GM21515 (cell line): ENCODE measurements around the gene KCMF1.

Experiments
- ATAC-seq: cut with Tn5 transposase; IDR thresholded peaks from one replicate; pipeline ENCODE4 v1.9.1; 2021; ENCODE audit not compliant: unreplicated experiment

The KCMF1 gene

DNA sequence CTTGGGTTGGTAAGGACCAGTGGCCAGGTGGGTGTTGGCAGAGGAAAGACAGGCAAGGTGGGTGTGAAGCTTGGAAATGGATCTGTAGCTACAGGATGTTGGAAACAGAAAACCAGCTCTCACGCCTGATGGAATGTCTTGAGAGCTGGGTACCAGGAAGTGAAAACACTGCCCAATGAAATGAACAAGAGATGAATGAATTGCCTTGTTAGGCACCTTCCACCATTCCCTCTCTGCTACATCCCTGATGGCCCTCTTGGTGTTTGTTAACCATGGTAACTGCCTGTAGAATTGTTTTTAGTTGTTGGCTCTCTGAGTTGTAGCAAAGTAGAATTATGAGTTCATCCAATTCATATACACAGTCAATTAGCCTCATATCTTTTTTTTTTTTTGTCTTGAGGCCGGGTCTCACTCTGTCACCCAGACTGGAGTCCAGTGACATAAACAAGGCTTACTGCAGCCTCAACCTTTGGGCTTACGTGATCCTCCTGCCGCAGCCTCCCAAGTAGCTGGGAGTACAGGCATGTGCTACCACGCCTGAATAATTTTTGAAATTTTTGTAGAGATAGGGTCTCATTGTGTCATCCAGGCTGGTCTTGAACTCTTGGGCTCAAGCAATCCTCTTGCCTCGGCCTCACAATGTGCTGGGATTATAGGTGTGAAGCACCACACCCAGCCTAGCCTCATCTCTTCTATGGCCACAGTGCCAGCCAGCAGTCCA, 9.5 kb downstream of the KCMF1 start:
- no peak for ATAC-seq

DNA sequence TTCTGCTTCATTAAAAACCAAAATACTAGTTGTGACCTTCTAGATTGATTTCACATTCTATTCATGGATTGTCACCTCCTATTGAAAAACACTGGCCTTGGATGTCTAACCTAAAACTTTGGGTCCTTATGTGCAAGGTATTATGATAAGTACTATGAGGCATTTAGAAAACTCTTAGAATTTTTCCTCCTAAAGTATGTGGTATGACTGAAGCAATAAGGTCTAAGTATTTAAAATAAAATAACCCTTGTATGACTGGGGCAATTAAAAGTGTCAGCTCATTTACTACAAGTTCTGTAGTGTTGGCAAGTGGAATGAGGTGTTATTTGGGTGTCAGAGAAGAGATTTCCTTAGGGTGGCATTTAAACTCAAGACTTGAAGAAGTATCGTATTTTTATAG, 15.1 kb downstream of the KCMF1 start:
- no peak for ATAC-seq

DNA sequence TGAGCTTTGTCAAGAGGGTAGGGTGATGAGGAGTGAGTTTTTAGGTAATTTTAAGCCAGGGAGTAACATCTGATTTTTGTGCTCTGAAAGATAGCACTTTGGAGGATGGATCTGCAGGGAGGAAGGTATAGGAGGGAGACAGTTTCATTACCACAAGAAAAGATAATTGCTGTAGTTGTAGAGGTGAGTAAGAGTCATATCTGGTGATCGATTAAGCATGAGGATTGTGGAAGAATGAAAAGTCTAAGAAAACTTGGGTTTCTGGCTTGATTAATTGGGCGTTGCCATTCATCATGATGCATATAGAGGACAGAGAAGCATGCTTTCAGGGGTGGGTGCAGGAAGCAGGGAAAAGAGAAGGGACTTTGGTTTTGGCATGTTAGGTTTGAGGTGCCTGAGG, 18.5 kb downstream of the KCMF1 start:
- ATAC-seq: no peak

DNA sequence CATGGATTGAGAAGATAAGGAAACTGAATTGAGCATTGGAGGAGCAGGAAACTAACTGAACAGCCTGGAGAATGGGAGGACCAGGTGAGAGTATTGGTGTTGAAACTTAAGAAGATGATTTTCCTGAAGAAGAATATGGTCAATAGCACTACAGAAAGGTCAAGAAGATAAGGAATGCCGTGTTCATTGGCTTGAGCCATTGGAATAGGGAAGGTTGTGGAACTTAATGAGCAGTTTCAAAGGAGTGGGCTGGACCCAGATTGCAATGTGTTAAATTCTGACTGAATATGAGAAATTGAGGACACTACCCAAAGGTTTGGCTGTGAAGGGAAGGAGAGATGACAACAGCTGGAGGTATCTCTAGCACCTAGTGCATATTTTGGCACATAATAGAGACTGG, 19.0 kb downstream of the KCMF1 start:
- ATAC-seq: no peak

DNA sequence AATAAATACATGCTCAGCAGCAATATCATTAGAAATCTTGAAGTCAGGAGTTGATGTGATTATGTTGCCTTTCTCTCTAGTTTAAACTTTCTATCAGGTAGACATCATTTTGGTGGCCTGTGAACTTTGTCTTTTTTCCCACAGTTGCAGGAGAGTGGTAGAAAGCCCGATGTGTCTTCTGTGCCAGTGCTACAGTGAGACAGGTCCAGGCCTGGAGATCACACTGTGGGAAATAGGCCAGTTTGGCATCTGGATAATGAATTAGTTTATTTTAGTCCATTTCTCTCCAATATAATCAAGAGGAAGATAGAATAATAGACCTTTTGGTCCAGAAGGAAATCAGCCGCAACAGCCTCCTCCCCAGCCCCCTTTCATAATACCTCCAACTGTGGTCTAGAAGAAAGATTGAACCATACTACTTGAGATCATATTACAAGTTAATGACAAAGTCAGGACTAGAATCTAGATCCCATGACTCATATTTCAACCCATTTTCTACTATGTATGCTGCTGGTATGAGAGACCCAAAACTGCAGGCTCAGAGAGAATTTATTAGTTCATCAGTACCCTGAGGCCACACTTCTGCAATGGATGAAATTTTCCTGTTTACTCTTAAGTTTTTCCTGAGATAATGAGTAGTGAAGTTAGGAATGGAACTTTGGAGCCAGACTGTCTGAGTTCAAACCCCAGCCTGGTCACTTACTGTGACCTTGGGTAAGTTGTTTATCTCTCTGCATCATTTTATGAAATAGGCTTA, 20.6 kb downstream of the KCMF1 start:
- ATAC-seq: no peak

DNA sequence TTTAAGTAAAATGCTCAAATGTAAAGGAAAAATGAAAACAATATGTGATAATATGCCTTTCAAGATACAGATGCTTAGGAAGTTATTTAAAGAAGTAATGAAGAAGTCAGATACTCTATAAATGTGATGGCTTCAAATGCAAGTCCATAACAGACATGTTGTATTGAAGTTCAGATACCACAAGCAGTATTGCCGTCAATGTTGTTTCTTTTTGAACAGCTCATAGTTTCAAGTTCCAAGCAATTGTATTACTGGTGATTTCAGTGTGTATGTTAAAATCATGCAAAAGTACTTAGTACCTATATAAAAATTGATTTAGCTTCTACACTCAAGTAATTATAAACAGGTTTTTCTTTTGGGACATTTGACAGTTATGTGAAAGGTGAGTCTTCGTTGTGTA, 24.9 kb downstream of the KCMF1 start:
- no peak for ATAC-seq

DNA sequence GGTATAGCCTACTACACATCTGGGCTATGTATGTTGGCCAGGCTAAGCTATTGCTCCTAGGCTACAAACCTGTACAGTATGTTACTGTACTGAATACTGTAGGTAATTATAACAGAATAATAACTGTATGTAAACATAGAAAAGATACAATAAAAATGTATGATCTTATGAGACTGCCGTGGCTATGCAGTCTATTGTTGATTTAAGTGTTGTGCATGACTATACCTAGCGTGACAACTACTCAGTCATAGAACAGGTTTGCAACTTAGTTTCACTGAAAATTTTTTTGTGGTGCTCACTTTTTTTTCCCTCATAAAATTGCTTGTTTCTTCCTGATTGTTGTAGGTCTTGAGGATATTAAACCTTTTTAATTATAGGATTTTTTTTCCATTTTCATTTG, 25.9 kb downstream of the KCMF1 start:
- no peak for ATAC-seq

DNA sequence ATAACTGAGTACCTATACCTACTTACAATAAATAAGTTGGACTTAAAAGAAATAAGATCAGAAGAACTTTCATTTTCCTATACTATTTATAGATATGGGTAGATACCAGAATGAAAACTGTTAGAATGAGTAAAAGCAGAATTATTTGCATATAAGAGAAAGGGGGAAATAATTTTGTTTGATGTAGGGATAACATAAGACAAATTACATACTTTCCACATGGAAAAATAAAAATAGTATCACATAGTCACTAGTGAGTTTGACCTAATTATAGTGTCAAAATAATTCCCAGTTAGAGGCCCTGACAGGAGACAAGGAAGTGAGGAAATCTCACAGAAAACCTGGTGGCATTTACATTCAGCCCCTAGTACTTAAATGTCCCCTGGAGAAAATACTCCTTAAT, 28.6 kb downstream of the KCMF1 start:
- no peak for ATAC-seq

DNA sequence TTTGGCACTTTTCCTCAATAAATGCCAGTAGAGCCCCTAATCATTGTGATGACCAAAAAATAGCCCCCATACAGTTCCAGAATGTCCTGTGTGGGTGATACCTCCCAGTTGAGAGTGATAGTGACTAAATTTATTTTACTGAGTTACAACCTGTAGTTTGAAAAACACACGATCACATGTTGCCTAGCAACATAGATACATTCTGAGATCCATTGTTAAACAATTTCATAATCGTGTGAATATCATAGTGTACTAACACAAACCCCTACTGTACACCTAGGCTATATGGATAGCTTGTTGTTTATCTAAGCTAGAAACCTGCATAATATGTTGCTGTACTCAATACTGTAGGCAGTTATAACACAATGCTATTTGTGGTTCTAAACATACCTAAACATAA, 30.6 kb downstream of the KCMF1 start:
- ATAC-seq: no peak

DNA sequence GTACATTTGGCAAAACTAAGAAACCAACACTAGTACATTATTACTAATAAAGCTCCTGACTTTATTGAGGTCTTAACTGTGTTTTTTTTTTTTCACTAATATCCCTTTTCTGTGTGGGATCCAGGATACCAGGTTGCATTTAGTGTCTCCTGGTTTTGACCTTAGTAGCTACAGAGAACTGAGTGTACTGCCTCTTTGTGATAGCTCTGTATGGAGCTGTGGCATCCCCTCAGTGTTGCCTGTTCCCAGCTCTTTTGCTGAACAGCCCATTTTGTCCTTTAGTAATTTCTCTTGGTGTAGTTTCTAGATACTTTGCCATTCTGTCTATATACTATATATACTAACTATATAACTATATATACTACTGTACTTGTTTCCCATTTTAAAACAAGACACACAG, 31.6 kb downstream of the KCMF1 start:
- ATAC-seq: no peak

DNA sequence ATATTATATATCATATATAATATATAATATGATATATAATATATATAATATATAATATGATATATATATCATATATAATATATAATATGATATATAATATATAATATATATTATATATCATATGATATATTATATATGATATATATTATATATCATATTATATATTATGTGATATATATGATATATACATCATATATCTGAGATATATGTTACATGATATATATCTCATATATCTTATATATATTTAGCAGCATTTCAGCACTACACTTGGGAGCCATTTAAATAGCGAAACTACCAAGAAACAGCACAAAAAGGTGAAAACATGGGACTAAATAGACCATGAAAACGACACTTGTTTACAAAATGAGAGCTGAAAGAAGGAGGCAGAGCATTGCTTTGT, 37.3 kb downstream of the KCMF1 start:
- ATAC-seq: no peak

DNA sequence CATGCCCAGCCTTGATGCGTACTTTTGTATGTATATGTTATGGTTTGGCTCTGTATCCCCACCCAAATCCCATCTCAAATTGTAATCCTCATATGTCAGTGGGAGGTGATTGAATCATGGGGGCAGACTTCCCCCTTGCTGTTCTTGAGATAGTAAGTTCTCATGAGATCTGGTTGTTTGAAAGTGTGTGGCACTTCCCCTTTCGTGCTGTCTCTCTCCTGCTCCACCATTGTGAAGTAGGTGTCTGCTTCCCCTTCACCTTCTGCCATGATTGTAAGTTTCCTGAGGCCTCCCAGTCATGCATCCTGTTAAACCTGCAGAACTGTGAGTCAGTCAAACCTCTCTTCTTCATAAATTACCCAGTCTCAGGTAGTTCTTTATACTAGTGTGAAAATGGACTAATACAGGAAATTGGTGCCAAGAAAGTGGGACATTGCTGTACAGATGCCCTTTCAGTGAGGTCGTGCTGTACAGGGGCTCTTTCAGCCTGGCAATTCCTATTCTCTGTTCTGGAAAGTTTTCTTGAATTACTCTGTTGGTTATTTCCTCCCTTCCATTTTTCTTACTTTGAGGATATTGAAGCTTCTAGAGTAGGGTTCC, 38.2 kb downstream of the KCMF1 start:
- no peak for ATAC-seq

DNA sequence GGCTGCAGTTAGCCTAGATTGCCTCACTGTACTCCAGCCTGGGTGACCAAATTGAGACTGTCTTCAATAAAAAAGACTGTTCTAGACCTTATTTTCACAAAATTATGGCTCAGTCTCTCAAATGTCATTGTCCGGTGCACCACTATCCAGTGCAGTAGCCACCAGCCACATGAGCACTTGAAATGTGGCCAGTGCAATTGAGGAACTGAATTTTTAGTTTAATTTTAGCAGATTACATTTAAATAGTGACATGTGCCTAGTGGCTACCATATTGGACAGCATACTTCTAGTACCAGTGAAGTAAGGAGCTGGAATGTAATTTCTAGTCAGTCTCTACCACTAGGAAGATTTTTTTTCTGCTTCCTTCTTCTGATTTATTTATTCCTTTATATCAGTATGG, 39.4 kb downstream of the KCMF1 start:
- no peak for ATAC-seq

DNA sequence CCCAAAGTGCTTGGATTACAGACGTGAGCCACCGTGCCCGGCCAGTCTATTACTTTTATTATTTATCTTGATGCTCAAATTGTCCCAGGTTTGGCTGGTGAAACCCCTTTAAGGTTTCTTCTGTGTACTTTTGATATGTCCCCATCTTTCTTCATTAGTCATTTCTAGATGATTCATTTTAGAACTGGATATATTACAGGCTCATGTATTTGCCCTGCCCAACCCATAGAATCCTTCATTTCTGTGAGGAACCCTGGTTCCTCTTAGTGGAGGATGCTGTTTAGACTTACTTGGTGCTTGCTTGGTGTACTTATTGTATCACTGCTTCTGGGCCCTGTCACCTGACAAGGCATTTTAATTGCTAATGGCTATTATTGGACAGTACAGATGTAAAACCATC, 40.1 kb downstream of the KCMF1 start:
- ATAC-seq: no peak

DNA sequence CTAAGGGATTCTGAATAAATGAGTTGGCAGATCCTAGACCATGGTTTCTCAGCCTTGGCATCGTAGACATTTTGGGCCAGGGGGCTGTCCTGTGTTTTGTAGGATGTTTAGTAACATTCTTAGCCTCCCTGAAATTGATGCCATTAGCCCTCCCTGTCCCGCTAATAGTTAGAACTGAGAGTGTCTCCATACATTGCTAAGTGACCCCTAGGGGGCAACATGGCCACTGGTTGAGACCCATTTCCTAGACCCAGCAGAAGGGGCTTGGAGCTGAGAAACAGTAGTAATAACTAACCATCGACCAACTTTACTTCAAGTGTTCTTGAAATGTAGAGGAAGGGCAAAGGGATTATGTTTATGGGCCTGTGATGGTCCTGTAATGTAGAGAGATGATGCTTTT, 40.8 kb downstream of the KCMF1 start:
- no peak for ATAC-seq

DNA sequence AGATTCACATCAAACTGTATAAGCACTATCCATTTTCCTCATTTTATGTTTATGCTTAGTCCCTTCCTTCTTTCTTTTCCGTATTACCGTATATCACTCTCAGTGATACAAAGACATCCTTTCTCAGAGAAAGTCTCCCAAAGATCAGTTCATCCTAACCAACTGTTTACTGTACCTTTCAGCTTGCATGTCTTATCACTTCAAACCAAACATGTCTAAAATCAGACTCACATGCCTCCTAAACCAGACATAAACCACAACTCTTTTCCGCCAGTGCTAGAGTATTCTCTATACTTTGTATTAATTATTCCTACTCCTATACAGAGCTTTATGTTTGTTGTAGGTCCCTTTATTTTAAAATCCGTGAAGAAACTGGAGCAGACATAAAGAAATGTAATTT, 41.5 kb downstream of the KCMF1 start:
- no peak for ATAC-seq

DNA sequence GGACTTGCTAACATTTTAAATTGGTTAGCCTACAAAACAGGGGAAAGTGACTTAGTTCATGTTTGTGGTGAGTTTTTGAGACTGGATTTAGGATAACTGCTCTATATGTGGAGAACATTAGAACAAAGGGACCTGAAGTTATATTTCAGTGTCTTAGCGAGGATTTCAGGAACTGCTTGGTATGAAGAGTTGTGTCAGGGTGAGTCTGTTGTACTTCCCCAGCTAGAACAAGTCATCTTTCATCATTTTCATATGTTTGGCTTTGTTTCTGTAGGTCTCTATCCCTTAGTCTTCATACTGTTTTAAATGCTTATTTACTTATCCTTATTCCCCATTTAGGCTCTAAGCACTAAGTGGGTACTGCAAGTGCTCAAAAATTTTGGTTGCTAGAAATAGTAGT, 41.9 kb downstream of the KCMF1 start:
- ATAC-seq: no peak

DNA sequence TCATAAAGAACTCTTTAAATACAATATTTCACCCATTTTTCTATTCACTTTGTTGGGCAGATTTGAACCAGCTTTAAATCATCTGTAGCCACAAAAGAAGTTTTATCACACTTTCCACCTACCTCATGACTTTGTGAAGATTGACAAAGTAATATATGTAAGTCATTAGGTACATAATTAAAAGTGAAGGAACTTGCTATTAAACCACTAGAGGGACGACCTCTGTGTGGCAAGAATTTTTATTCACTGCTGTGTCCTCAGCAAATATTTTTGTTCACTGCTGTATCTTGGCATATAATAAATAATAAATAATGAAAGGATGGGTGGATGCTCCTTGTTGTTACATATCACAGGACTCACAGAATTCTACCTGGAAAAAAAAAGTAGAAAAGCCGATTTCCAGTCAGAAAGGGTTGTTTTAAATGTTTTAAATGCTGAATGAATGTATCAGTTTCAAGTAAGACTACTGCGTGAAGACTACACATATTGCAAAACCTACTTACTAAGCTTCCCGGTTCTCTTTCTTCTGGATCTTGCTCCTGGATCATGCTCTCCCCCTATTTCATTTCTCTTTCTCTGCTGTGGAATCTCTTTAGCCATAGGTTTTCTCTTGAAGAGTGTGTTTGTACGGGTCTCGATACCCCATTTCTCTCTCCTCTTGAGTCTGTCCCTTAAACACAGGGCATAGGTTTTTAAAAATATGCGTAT, 44.8 kb downstream of the KCMF1 start:
- no peak for ATAC-seq

DNA sequence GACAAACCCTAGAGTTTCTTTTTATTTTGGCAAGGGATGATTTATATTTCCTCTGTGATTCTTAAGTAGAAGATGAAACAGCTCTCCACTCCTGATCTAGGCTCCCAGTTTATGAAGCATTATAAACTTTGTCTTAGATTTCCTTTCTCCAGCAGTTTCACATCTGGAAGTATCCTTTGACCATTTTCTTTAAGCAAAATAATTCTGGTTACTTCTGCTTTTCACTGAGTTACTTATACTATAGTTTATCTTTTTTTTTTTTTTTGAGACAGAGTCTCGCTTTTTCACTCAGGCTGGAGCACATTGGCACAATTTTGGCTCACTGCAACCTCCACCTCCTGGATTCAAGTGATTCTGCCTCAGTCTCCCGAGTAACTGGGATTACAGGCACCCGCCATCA, 45.5 kb downstream of the KCMF1 start:
- no peak for ATAC-seq

DNA sequence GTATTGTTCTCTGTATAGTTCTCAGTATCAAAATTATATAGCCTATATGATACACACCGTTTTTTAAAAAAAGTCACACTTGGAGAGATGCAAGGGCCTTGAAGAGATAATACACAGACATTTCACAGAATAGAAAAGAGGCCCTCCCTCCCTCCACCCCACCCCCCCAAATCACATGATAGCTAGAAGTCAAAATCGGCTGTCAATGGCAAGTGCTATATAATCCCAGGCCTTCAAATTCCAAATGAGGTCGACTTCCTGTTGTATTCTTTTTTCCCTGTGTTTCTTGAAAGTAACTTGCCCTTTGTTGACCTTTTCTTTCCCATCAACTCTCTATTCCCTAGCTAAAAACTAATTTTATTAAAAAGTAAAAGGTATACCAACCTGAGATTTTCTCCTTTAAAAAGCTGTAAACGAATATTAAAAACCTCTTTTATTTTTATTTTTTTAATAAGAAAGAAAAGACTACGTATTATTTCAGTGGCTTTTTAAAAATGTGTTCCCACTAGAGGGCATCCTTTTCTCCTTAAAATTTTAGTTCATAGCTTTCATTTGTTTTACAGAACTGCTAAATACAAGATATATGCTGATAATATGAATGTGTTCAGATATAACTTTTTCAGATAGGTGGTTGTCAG, 46.6 kb downstream of the KCMF1 start:
- ATAC-seq: no peak

DNA sequence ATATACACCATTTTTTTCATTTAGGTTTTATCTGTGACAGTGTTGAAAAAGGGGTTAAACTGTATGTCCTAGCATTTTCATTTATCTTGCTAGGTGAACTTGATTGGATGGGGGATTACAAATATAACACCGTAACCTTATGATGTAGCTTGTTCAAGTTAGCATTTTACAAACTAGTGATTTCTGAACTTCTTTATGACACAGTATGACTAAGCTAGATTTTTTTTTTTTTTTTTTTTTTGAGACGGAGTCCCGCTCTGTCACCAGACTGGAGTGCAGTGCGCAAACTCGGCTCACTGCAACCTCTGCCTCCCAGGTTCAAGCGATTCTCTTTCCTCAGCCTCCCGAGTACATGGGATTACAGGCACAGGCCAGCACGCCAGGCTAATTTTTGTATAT, 47.1 kb downstream of the KCMF1 start:
- ATAC-seq: no peak
